Measurements from ENCODE around the gene CAST. TPM values are rescaled to one million over a fixed set of nuclear protein-coding genes. Genes with fewer than 3 reads are reported as not detected.
A peak's percentile ranks its signal among the peaks of the same experiment; 100 is the strongest.

The CAST gene
- total RNA-seq, 1 donor from 2014 or later, result 287 TPM

DNA sequence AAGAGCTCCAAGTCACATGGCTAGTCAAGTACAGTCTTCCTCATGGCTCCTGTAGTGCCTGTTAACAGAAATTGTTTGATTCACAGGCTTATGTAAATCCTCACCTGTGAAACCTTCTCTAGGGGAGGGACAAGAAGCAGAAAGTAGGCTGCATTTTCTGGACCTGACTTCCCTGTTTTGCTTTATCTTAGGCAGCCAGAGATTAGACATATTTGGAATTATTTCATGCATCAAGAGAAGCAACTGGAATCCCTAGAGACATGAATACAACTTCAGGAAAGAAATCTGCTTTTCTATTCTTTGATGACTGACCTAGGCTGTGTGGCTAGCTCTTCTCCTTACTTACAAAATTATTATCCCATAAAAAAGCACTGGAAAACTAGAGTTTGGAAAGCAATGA lies 52.3 kb downstream of the CAST start:
- no peak for FAIRE-seq

GRCh38 chr5:96714951-96715451 lies 52.8 kb downstream of the CAST start:
- Histone ChIP-seq H3K27me3 (ENCODE audit: insufficient read depth, low read length) (no peaks in the 10 kb centered on the region), H3K4me2 (ENCODE audit: low read length) (peak overlapping the region; percentile 27), H3K4me1 (ENCODE audit: insufficient read depth, low read length) (peaks cover 4% of the 10 kb centered on the region), H3K9ac (ENCODE audit: low read length) (no peak overlapping the region), H3K27ac (ENCODE audit: low read depth, low read length) (peak overlapping the region; percentile 32), H3K4me3 (ENCODE audit: insufficient read depth, low read depth, low read length) (no peak overlapping the region), H2AFZ (ENCODE audit: low read depth, low read length) (no peak overlapping the region), H4K20me1 (ENCODE audit: insufficient read depth, low read length) (peaks cover 61% of the 10 kb centered on the region), H3K79me2 (ENCODE audit: insufficient read depth, low read length) (peaks cover 97% of the 10 kb centered on the region), H3K9me3 (ENCODE audit: insufficient read depth, low read depth, low read length) (no peaks in the 10 kb centered on the region), H3K36me3 (ENCODE audit: insufficient read depth, low read length) (no peaks in the 10 kb centered on the region)
- no peaks in the 10 kb centered on the region for H3K27me3 Mint-ChIP-seq (ENCODE audit: low read depth, unreplicated experiment)
- TF ChIP-seq EZH2 (IDR thresholded peaks at IDR 0.05; ENCODE audit: insufficient read depth, low read length), result no peak
- TF ChIP-seq, protein P1, sequence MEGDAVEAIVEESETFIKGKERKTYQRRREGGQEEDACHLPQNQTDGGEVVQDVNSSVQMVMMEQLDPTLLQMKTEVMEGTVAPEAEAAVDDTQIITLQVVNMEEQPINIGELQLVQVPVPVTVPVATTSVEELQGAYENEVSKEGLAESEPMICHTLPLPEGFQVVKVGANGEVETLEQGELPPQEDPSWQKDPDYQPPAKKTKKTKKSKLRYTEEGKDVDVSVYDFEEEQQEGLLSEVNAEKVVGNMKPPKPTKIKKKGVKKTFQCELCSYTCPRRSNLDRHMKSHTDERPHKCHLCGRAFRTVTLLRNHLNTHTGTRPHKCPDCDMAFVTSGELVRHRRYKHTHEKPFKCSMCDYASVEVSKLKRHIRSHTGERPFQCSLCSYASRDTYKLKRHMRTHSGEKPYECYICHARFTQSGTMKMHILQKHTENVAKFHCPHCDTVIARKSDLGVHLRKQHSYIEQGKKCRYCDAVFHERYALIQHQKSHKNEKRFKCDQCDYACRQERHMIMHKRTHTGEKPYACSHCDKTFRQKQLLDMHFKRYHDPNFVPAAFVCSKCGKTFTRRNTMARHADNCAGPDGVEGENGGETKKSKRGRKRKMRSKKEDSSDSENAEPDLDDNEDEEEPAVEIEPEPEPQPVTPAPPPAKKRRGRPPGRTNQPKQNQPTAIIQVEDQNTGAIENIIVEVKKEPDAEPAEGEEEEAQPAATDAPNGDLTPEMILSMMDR (IDR thresholded peaks at IDR 0.05; ENCODE audit: insufficient read depth, low read depth, low read length), result no peak
- H3K4me1 Mint-ChIP-seq (ENCODE audit: low read depth, unreplicated experiment), result peaks cover 33% of the 10 kb centered on the region
- no peaks in the 10 kb centered on the region for H3K9me3 Mint-ChIP-seq (ENCODE audit: unreplicated experiment)
- peaks cover 9% of the 10 kb centered on the region for H3K36me3 Mint-ChIP-seq (ENCODE audit: low read depth, unreplicated experiment)
- H3K4me3 Mint-ChIP-seq (ENCODE audit: unreplicated experiment), result no peak overlapping the region
- peak overlapping the region; percentile 91 for H3K27ac Mint-ChIP-seq (ENCODE audit: unreplicated experiment)
- DNase-seq (ENCODE audit: low read depth) (peak; percentile 74), FAIRE-seq (no peak)

More for the DNA sequence above, 52.3 kb downstream of the CAST start:
- no peak overlapping the region for H3K4me3 ChIP-seq (ENCODE audit: insufficient read depth, low read depth, low read length)
- peak overlapping the region; percentile 27 for H3K4me2 ChIP-seq (ENCODE audit: low read length)
- H3K9me3 ChIP-seq (ENCODE audit: insufficient read depth, low read depth, low read length), result no peaks in the 10 kb centered on the region
- peaks cover 38% of the 10 kb centered on the region for H3K4me1 Mint-ChIP-seq (ENCODE audit: low read depth, unreplicated experiment)
- H4K20me1 ChIP-seq (ENCODE audit: insufficient read depth, low read length), result peaks cover 62% of the 10 kb centered on the region
- H2AFZ ChIP-seq (ENCODE audit: low read depth, low read length), result no peak overlapping the region
- H3K27me3 ChIP-seq (ENCODE audit: insufficient read depth, low read length), result no peaks in the 10 kb centered on the region
- no peaks in the 10 kb centered on the region for H3K36me3 ChIP-seq (ENCODE audit: insufficient read depth, low read length)
- no peaks in the 10 kb centered on the region for H3K9me3 Mint-ChIP-seq (ENCODE audit: unreplicated experiment)
- H3K36me3 Mint-ChIP-seq (ENCODE audit: low read depth, unreplicated experiment), result peaks cover 9% of the 10 kb centered on the region
- no peak overlapping the region for H3K4me3 Mint-ChIP-seq (ENCODE audit: unreplicated experiment)
- no peak for DNase-seq (ENCODE audit: low read depth)
- no peaks in the 10 kb centered on the region for H3K27me3 Mint-ChIP-seq (ENCODE audit: low read depth, unreplicated experiment)
- H3K4me1 ChIP-seq (ENCODE audit: insufficient read depth, low read length), result peaks cover 7% of the 10 kb centered on the region
- no peak for TF ChIP-seq EZH2 (IDR thresholded peaks at IDR 0.05; ENCODE audit: insufficient read depth, low read length)
- TF ChIP-seq, protein P1 (IDR thresholded peaks at IDR 0.05; ENCODE audit: insufficient read depth, low read depth, low read length), result no peak
- H3K27ac Mint-ChIP-seq (ENCODE audit: unreplicated experiment), result peak overlapping the region; percentile 91
- H3K27ac ChIP-seq (ENCODE audit: low read depth, low read length), result peak overlapping the region; percentile 32
- H3K79me2 ChIP-seq (ENCODE audit: insufficient read depth, low read length), result peaks cover 97% of the 10 kb centered on the region
- H3K9ac ChIP-seq (ENCODE audit: low read length), result peak overlapping the region; percentile 7

DNA sequence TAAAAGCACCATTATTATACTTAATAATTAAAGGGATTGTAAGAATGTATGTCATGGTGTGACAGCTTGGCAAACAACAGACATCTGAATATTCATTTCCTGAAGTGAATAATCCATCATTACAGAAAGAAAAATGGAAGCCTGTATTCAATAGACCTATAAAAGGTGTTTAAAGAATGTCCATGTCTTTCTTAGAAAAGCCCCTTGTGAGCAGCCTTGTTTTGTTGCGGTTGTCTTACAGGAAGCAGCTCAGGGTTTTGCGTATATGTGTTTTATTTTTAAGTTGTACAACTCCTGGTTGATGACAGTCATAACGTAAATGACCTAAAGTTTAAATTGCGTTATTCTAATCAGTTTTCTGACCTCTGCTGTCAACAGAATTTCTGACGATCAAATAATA lies 53.8 kb downstream of the CAST start:
- peaks cover 4% of the 10 kb centered on the region for H3K4me1 ChIP-seq (ENCODE audit: insufficient read depth, low read length)
- no peaks in the 10 kb centered on the region for H3K27me3 ChIP-seq (ENCODE audit: insufficient read depth, low read length)
- H3K79me2 ChIP-seq (ENCODE audit: insufficient read depth, low read length), result peaks cover 97% of the 10 kb centered on the region
- H4K20me1 ChIP-seq (ENCODE audit: insufficient read depth, low read length), result peaks cover 66% of the 10 kb centered on the region
- no peak overlapping the region for H3K27ac Mint-ChIP-seq (ENCODE audit: unreplicated experiment)
- FAIRE-seq, result no peak
- H3K36me3 ChIP-seq (ENCODE audit: insufficient read depth, low read length), result no peaks in the 10 kb centered on the region
- H3K4me3 Mint-ChIP-seq (ENCODE audit: unreplicated experiment), result no peak overlapping the region
- no peak overlapping the region for H2AFZ ChIP-seq (ENCODE audit: low read depth, low read length)
- H3K4me3 ChIP-seq (ENCODE audit: insufficient read depth, low read depth, low read length), result no peak overlapping the region
- no peak overlapping the region for H3K9ac ChIP-seq (ENCODE audit: low read length)
- H3K9me3 ChIP-seq (ENCODE audit: insufficient read depth, low read depth, low read length), result no peaks in the 10 kb centered on the region
- TF ChIP-seq, protein P1 (IDR thresholded peaks at IDR 0.05; ENCODE audit: insufficient read depth, low read depth, low read length), result no peak
- no peak for TF ChIP-seq EZH2 (IDR thresholded peaks at IDR 0.05; ENCODE audit: insufficient read depth, low read length)
- peaks cover 39% of the 10 kb centered on the region for H3K4me1 Mint-ChIP-seq (ENCODE audit: low read depth, unreplicated experiment)
- H3K27me3 Mint-ChIP-seq (ENCODE audit: low read depth, unreplicated experiment), result no peaks in the 10 kb centered on the region
- H3K9me3 Mint-ChIP-seq (ENCODE audit: unreplicated experiment), result no peaks in the 10 kb centered on the region
- no peak for DNase-seq (ENCODE audit: low read depth)
- peaks cover 9% of the 10 kb centered on the region for H3K36me3 Mint-ChIP-seq (ENCODE audit: low read depth, unreplicated experiment)
- H3K27ac ChIP-seq (ENCODE audit: low read depth, low read length), result no peak overlapping the region
- H3K4me2 ChIP-seq (ENCODE audit: low read length), result no peak overlapping the region

All from astrocyte (in vitro differentiated cells and primary cell).